Thyroid gland (tissue), 4 donors: Measurements from ENCODE around the gene POC1A.

Experiments used
- POLR2A ChIP-seq, 2 donors: fragments of 450-650 bp; IDR thresholded peaks; one replicate each; pipeline ENCODE4 v1.6.1; 2017; ENCODE audit warnings: antibody characterized with exemption in 2 of 2, mild to moderate bottlenecking in 2 of 2, moderate library complexity in 1 of 2
- TF ChIP-seq, protein P1 (sequence below), 6 experiments: fragments of 200-600 bp in 3 of 6; fragments of 450-650 bp in 3 of 6; sonication (generic) in 3 of 6; IDR thresholded peaks; one replicate each; pipeline ENCODE4 v1.5.1; 2016 to 2019; ENCODE audit warnings: antibody characterized with exemption in 6 of 6, mild to moderate bottlenecking in 2 of 6, inconsistent platforms in 1 of 6, moderate library complexity in 1 of 6

DNA sequence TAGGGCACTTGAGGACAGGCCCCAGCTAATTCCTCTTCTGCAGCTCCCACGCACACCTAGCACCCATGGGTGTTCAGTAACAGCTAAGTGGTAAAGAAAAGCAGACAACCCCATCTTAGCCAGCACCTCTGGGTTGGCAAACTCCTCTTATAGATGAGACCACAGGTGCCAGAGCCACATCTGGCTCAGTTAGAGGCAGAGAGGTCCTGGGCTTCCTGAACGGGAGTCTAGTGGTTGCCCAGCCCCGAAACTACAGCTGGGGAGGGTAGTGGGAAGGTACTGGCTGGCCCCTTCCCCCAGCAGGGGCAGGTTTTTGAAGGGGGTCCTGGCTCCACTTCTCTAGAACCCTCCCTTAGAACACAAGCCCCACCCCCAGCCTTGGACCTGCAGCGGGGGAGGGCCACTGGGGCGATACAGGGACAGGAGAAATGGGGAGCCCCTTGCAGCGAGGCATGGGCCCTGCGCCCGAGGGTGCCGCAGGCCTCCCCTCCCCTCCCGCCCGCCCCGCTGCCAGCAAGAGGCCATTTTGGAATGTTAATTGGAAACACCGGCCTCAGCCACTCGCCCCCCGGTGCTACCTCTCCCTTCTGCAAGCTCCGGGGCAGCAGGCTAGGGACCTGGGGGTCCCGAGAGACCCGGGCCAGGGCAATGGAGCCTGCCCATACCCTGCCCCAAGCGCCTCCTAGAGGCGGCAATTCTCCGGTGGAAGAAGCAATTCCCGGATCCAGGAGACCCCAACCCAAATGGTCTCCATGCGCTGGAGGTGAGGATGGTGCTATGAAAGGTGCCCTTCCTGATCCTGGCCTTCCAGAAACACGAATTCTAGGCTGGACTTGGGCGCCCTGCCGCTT, 99.3 kb downstream of the POC1A start:
- TF ChIP-seq, protein P1, sequence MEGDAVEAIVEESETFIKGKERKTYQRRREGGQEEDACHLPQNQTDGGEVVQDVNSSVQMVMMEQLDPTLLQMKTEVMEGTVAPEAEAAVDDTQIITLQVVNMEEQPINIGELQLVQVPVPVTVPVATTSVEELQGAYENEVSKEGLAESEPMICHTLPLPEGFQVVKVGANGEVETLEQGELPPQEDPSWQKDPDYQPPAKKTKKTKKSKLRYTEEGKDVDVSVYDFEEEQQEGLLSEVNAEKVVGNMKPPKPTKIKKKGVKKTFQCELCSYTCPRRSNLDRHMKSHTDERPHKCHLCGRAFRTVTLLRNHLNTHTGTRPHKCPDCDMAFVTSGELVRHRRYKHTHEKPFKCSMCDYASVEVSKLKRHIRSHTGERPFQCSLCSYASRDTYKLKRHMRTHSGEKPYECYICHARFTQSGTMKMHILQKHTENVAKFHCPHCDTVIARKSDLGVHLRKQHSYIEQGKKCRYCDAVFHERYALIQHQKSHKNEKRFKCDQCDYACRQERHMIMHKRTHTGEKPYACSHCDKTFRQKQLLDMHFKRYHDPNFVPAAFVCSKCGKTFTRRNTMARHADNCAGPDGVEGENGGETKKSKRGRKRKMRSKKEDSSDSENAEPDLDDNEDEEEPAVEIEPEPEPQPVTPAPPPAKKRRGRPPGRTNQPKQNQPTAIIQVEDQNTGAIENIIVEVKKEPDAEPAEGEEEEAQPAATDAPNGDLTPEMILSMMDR (IDR thresholded peaks at IDR 0.05) = peak in 1 of 6 experiments; percentile 24
- no peak for TF ChIP-seq POLR2A (IDR thresholded peaks at IDR 0.05)
